ENCODE results near the gene TRIM63. TPM values are rescaled to one million over a fixed set of nuclear protein-coding genes. Genes with fewer than 3 reads are reported as not detected.

Gene TRIM63
- polyA plus RNA-seq, 1 of the 3 experiments (the other 2 are of a cell fraction) = not detected

DNA sequence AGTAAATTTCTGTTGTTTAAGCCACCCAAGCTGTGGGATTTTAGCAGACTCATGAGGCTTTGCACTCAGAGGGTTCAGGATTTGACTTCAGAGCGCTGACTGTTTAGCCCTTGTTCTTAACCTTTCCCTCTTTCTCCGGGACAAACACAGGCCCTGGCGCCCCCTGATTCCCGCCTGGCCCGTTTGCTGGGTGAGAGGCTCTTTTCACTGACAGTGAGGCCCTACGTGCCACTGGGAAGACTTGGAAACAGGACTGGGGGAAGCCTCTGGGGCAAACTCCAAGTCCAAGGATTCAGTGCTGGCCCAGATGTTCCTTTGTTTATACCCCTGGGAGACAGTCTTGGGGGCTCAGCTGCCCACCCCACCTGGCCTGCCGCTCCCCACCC, 11.7 kb upstream of the TRIM63 start:
- no peaks in the 10 kb centered on the region for H3K79me2 ChIP-seq (ENCODE audit: insufficient read depth)
- H3K9me2 ChIP-seq = no peaks in the 10 kb centered on the region
- WGBS (ENCODE audit: low lambda C conversion rate) = 71% methylated on average over 6 of the region's 7 CpGs
- no peak overlapping the region for H3K9ac ChIP-seq
- no peak overlapping the region for H3K4me2 ChIP-seq
- H2AFZ ChIP-seq (ENCODE audit: low read depth) = no peak overlapping the region
- H3K27ac ChIP-seq (ENCODE audit: low read depth in 2 of 2, low read length in 1 of 2) = no peak overlapping the region
- no peaks in the 10 kb centered on the region for H3F3A ChIP-seq (replicated peaks; ENCODE audit: insufficient read depth)
- H3K4me3 ChIP-seq (ENCODE audit: low read depth in 2 of 2, low read length in 1 of 2) = no peak overlapping the region
- no peak for TF ChIP-seq RFX5 (IDR thresholded peaks at IDR 0.05; ENCODE audit: low read length)
- TF ChIP-seq MEF2A (IDR thresholded peaks at IDR 0.05; ENCODE audit: borderline replicate concordance, low read depth) = no peak
- TF ChIP-seq SMC3 (IDR thresholded peaks at IDR 0.05; ENCODE audit: low read depth, low read length) = no peak
- TF ChIP-seq RCOR1 (IDR thresholded peaks at IDR 0.05; ENCODE audit: low read length) = no peak
- TF ChIP-seq SIN3A (IDR thresholded peaks at IDR 0.05; ENCODE audit: borderline replicate concordance, low read depth, low read length) = no peak
- no peak for TF ChIP-seq TAF1 (IDR thresholded peaks at IDR 0.05; ENCODE audit: borderline replicate concordance, low read depth, low read length)
- no peak for TF ChIP-seq JUND (IDR thresholded peaks at IDR 0.05)
- TF ChIP-seq, protein P1, sequence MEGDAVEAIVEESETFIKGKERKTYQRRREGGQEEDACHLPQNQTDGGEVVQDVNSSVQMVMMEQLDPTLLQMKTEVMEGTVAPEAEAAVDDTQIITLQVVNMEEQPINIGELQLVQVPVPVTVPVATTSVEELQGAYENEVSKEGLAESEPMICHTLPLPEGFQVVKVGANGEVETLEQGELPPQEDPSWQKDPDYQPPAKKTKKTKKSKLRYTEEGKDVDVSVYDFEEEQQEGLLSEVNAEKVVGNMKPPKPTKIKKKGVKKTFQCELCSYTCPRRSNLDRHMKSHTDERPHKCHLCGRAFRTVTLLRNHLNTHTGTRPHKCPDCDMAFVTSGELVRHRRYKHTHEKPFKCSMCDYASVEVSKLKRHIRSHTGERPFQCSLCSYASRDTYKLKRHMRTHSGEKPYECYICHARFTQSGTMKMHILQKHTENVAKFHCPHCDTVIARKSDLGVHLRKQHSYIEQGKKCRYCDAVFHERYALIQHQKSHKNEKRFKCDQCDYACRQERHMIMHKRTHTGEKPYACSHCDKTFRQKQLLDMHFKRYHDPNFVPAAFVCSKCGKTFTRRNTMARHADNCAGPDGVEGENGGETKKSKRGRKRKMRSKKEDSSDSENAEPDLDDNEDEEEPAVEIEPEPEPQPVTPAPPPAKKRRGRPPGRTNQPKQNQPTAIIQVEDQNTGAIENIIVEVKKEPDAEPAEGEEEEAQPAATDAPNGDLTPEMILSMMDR (IDR thresholded peaks at IDR 0.05) = no peak
- TF ChIP-seq, protein P2, sequence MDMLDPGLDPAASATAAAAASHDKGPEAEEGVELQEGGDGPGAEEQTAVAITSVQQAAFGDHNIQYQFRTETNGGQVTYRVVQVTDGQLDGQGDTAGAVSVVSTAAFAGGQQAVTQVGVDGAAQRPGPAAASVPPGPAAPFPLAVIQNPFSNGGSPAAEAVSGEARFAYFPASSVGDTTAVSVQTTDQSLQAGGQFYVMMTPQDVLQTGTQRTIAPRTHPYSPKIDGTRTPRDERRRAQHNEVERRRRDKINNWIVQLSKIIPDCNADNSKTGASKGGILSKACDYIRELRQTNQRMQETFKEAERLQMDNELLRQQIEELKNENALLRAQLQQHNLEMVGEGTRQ (IDR thresholded peaks at IDR 0.05; ENCODE audit: borderline replicate concordance, low read depth, low read length) = no peak
- TF ChIP-seq MXI1 (IDR thresholded peaks at IDR 0.05; ENCODE audit: low read depth, low read length) = no peak
- TF ChIP-seq RXRA (IDR thresholded peaks at IDR 0.05; ENCODE audit: borderline replicate concordance, low read depth) = no peak
- no peak for TF ChIP-seq TCF12 (IDR thresholded peaks at IDR 0.05)
- TF ChIP-seq GABPA (IDR thresholded peaks at IDR 0.05; ENCODE audit: low read depth) = no peak
- TF ChIP-seq, protein P3, sequence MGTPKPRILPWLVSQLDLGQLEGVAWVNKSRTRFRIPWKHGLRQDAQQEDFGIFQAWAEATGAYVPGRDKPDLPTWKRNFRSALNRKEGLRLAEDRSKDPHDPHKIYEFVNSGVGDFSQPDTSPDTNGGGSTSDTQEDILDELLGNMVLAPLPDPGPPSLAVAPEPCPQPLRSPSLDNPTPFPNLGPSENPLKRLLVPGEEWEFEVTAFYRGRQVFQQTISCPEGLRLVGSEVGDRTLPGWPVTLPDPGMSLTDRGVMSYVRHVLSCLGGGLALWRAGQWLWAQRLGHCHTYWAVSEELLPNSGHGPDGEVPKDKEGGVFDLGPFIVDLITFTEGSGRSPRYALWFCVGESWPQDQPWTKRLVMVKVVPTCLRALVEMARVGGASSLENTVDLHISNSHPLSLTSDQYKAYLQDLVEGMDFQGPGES (IDR thresholded peaks at IDR 0.05; ENCODE audit: low read depth, low read length) = no peak
- no peak for TF ChIP-seq ELF1 (IDR thresholded peaks at IDR 0.05)
- TF ChIP-seq EZH2phosphoT487 (IDR thresholded peaks at IDR 0.05; ENCODE audit: borderline replicate concordance, low read depth) = no peak
- TF ChIP-seq FOXM1 (IDR thresholded peaks at IDR 0.05; ENCODE audit: low read depth) = no peak
- no peak for TF ChIP-seq RAD21 (IDR thresholded peaks at IDR 0.05; ENCODE audit: low read length)
- TF ChIP-seq, protein P4, sequence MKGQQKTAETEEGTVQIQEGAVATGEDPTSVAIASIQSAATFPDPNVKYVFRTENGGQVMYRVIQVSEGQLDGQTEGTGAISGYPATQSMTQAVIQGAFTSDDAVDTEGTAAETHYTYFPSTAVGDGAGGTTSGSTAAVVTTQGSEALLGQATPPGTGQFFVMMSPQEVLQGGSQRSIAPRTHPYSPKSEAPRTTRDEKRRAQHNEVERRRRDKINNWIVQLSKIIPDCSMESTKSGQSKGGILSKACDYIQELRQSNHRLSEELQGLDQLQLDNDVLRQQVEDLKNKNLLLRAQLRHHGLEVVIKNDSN (IDR thresholded peaks at IDR 0.05; ENCODE audit: borderline replicate concordance, low read depth) = no peak
- ChIA-PET POLR2A (no interaction called here), CTCF (interaction anchor here (0.6 to 1.5 kb wide), 5 partner anchors 21 to 338 kb away, joined by 3 to 4 read pairs (median 3); no protein-coding TSS in a partner anchor)
- no peak for DNase-seq
- no peaks in the 10 kb centered on the region for H3K9me3 ChIP-seq
- H3K27me3 ChIP-seq (ENCODE audit: insufficient read depth) = peaks cover 3% of the 10 kb centered on the region; the same call in 1 of the 2 replicates
- no peaks in the 10 kb centered on the region for H3K4me1 ChIP-seq (ENCODE audit: control insufficient read depth in 1 of 2, insufficient read depth in 2 of 2, low read depth in 1 of 2, low read length in 1 of 2)
- H4K20me1 ChIP-seq (ENCODE audit: insufficient read depth) = no peaks in the 10 kb centered on the region
- H3K36me3 ChIP-seq (replicated peaks in 1 of 2; ENCODE audit: control insufficient read depth in 1 of 2, insufficient read depth in 2 of 2, low read length in 1 of 2) = no peaks in the 10 kb centered on the region

Measured in SK-N-SH (cell line).